ENCODE data around the gene TMEM170B. TPM values are rescaled to one million over a fixed set of nuclear protein-coding genes. Genes with fewer than 3 reads are reported as not detected.

TMEM170B gene
- total and polyA plus RNA-seq, 2 of the 8 experiments (the other 6 are each of a cell fraction or from before 2014, with no cell fraction given) = 0.80 to 4.3 TPM

DNA sequence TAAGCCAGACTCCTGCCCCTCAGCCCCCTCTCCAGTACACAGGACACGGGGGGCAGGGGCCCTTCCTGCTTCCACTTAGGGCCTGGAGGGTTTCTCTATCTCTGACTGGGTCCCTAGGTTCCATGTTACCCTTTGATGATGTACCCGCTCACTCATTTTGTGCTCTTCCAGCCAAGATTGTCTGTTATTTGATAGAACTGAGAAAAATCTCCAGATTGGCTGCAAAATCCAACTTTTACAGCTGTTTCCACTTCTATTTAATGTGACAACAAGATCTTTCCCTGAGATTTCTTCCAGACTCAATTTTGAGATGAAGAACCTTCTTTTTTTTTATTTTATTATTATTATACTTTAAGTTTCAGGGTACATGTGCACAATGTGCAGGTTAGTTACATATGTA lies 85.7 kb downstream of the TMEM170B start:
- Histone ChIP-seq H2BK120ac (replicated peaks; ENCODE audit: low read depth, low read length) (no peak overlapping the region), H3K23me2 (ENCODE audit: low read depth, low read length) (no peaks in the 10 kb centered on the region), H3K56ac (replicated peaks; ENCODE audit: insufficient read length, low read depth, low read length) (no peak overlapping the region), H3K23ac (ENCODE audit: insufficient read length) (no peak overlapping the region), H3K9me3 (ENCODE audit: insufficient read depth in 2 of 2, low read depth in 1 of 2, low read length in 1 of 2) (0 out of 4 replicates have a peak, but pooled peaks cover 0 to 3% of the 10 kb centered on the region in 2 experiments), H3K79me2 (ENCODE audit: control insufficient read depth in 1 of 2, insufficient read depth in 2 of 2, low read length in 2 of 2) (no peaks in the 10 kb centered on the region), H3K14ac (ENCODE audit: insufficient read length) (no peak overlapping the region), H3K79me1 (ENCODE audit: low read depth, low read length) (no peaks in the 10 kb centered on the region), H3K4me1 (replicated peaks in 1 of 4; ENCODE audit: control insufficient read depth in 3 of 4, insufficient read depth in 4 of 4, low read length in 3 of 4) (no peaks in the 10 kb centered on the region), H3K36me3 (ENCODE audit: control insufficient read depth in 2 of 4, insufficient read depth in 4 of 4, low read length in 3 of 4) (no peaks in the 10 kb centered on the region), H3K27ac (ENCODE audit: low read depth, low read length) (no peak overlapping the region), H4K5ac (ENCODE audit: insufficient read length, low read depth, low read length) (no peak overlapping the region), H3K4me2 (ENCODE audit: insufficient read depth in 1 of 2, low read depth in 2 of 2, low read length in 2 of 2) (no peak overlapping the region), H2AK5ac (ENCODE audit: low read depth, low read length) (no peak overlapping the region), H2BK5ac (ENCODE audit: low read depth, low read length) (no peak overlapping the region), H3K18ac (ENCODE audit: extremely low read depth, low read length) (no peak overlapping the region), H3K4ac (replicated peaks; ENCODE audit: insufficient read length, low read depth, low read length) (no peak overlapping the region), H2BK20ac (ENCODE audit: low read length) (no peak overlapping the region), H3K9ac (replicated peaks in 1 of 4; ENCODE audit: extremely low read depth in 1 of 4, low read depth in 3 of 4, low read length in 3 of 4) (no peak overlapping the region), H4K91ac (replicated peaks; ENCODE audit: insufficient read length, low read length) (no peak overlapping the region), H2BK12ac (ENCODE audit: low read depth, low read length) (no peak overlapping the region), H3K4me3 (ENCODE audit: extremely low read depth in 1 of 4, insufficient read depth in 2 of 4, low read depth in 3 of 4, low read length in 4 of 4) (no peak overlapping the region), H2AFZ (ENCODE audit: low read length) (no peak overlapping the region), H4K8ac (ENCODE audit: extremely low read depth, insufficient read depth, low read length) (no peak overlapping the region), H4K20me1 (replicated peaks in 1 of 2; ENCODE audit: control insufficient read depth in 1 of 2, insufficient read depth in 2 of 2, low read length in 2 of 2) (no peaks in the 10 kb centered on the region), H2BK15ac (ENCODE audit: low read length) (no peak overlapping the region), H3K27me3 (replicated peaks in 1 of 4; ENCODE audit: control insufficient read depth in 3 of 4, extremely low read depth in 1 of 4, insufficient read depth in 3 of 4, low read length in 3 of 4) (no peaks in the 10 kb centered on the region)
- CTCF ChIA-PET (ENCODE audit: partially characterized antibody) = no interaction called here
- 87% methylated on average over 2 of the region's 2 CpGs; no CpG with 5 or more reads in 1 of the 2 experiments for WGBS, 2 experiments (ENCODE audit: extremely low coverage in 1 of 2, insufficient coverage in 1 of 2, insufficient read length in 1 of 2, insufficient replicate concordance in 2 of 2, low coverage in 1 of 2, low lambda C conversion rate in 2 of 2, missing lambda C conversion rate in 1 of 2)
- POLR2A ChIA-PET (ENCODE audit: partially characterized antibody) = no interaction called here
- DNase-seq (ENCODE audit: low read depth in 1 of 2, low spot score in 2 of 2) (no peak), FAIRE-seq (no peak)
- no peak for TF ChIP-seq POU5F1 (IDR thresholded peaks at IDR 0.05; ENCODE audit: low read depth, low read length)
- no peak for TF ChIP-seq EGR1 (IDR thresholded peaks at IDR 0.05; ENCODE audit: borderline replicate concordance, low read depth, low read length)
- no peak for TF ChIP-seq SIRT6 (IDR thresholded peaks at IDR 0.05; ENCODE audit: low read length)
- TF ChIP-seq TBP (IDR thresholded peaks at IDR 0.05; ENCODE audit: low read depth, low read length) = no peak
- TF ChIP-seq CBX5 (IDR thresholded peaks at IDR 0.05; ENCODE audit: low read depth, low read length) = no peak
- TF ChIP-seq YY1 (IDR thresholded peaks at IDR 0.05; ENCODE audit: low read depth, low read length) = no peak
- TF ChIP-seq CBX8 (IDR thresholded peaks at IDR 0.05; ENCODE audit: borderline replicate concordance, low read depth, low read length) = no peak
- TF ChIP-seq ASH2L (IDR thresholded peaks at IDR 0.05; ENCODE audit: low read length) = no peak
- TF ChIP-seq RFX5 (IDR thresholded peaks at IDR 0.05; ENCODE audit: borderline replicate concordance, low read depth, low read length) = no peak
- TF ChIP-seq ZNF274 (IDR thresholded peaks at IDR 0.05; ENCODE audit: borderline replicate concordance, extremely low read depth, low read length) = no peak
- TF ChIP-seq GTF2F1 (IDR thresholded peaks at IDR 0.05; ENCODE audit: borderline replicate concordance, low read depth, low read length) = no peak
- no peak for TF ChIP-seq SUZ12 (IDR thresholded peaks at IDR 0.05; ENCODE audit: low read length)
- no peak for TF ChIP-seq KDM1A (IDR thresholded peaks at IDR 0.05; ENCODE audit: borderline replicate concordance, low read length)
- no peak for TF ChIP-seq PHF8 (conservative IDR thresholded peaks at IDR 0.05; ENCODE audit: low read depth, low read length)
- TF ChIP-seq SIN3A (conservative IDR thresholded peaks at IDR 0.05 in 1 of 2, IDR thresholded peaks at IDR 0.05 in 1 of 2; ENCODE audit: low read depth in 1 of 2, low read length in 2 of 2) = no peak
